A549 (cell line): ENCODE data around the gene LHX5.

ENCODE experiments used
- BHLHE40 ChIP-seq: IDR thresholded peaks from 2 replicates; pipeline ENCODE4 v1.6.1; 2012; ENCODE audit warnings: low read depth, low read length, inconsistent platforms
- CEBPB ChIP-seq, 2 experiments: fragments of >200 bp in 1 of 2; sonication (Bioruptor Twin) in 1 of 2; formaldehyde crosslinking in 1 of 2; IDR thresholded peaks; 2 replicates each; pipeline ENCODE4 v1.6.1; 2012 to 2016
- CTCF ChIP-seq: fragments of >200 bp; sonication (Bioruptor Twin); formaldehyde crosslinking; IDR thresholded peaks from 3 replicates; pipeline ENCODE4 v1.5.1; 2016
- ELK1 ChIP-seq: fragments of 150-350 bp; IDR thresholded peaks from 2 replicates; pipeline ENCODE4 v1.6.1; 2014; ENCODE audit warnings: low read depth, mild to moderate bottlenecking, low read length
- HDAC2 ChIP-seq: fragments of 200-600 bp; sonication (generic); IDR thresholded peaks from 2 replicates; pipeline ENCODE4 v1.6.1; 2016
- HMGXB4 ChIP-seq: fragments of 250-450 bp; sonication (Bioruptor Pico); IDR thresholded peaks from 2 replicates; pipeline ENCODE4 v1.5.0; 2021; ENCODE audit warnings: mild to moderate bottlenecking, moderate library complexity, borderline replicate concordance
- JUN ChIP-seq, 2 experiments: fragments of >200 bp; sonication (Bioruptor Twin); formaldehyde crosslinking; IDR thresholded peaks; 2 replicates in 1 of 2; 3 replicates in 1 of 2; pipeline ENCODE4 v1.6.1; 2016 to 2017
- MAFK ChIP-seq: fragments of 450-650 bp; IDR thresholded peaks from 2 replicates; pipeline ENCODE4 v1.6.1; 2014; ENCODE audit not compliant: partially characterized antibody
- POLR2A ChIP-seq: IDR thresholded peaks from 2 replicates; pipeline ENCODE4 v1.6.1; 2012; ENCODE audit warnings: mild to moderate bottlenecking, low read length
- POLR2AphosphoS2 ChIP-seq: conservative IDR thresholded peaks from 2 replicates; pipeline ENCODE4 v1.6.1; 2012; ENCODE audit warnings: low read length, improper control_type of control experiment, inconsistent platforms
- RCOR1 ChIP-seq: fragments of 150-350 bp; IDR thresholded peaks from 2 replicates; pipeline ENCODE4 v1.6.1; 2014; ENCODE audit warnings: antibody characterized with exemption, low read length, low read depth
- REST ChIP-seq: fragments of 200-600 bp; sonication (generic); IDR thresholded peaks from 2 replicates; pipeline ENCODE4 v1.6.1; 2016; ENCODE audit warnings: antibody characterized with exemption, mild to moderate bottlenecking, moderate library complexity
- RNF2 ChIP-seq: fragments of 200-600 bp; sonication (generic); IDR thresholded peaks from 2 replicates; pipeline ENCODE4 v1.6.1; 2016; ENCODE audit warnings: low read depth, mild to moderate bottlenecking, antibody characterized with exemption, moderate library complexity, borderline replicate concordance
- USF2 ChIP-seq: fragments of 450-650 bp; IDR thresholded peaks from 2 replicates; pipeline ENCODE4 v1.6.1; 2014; ENCODE audit warnings: antibody characterized with exemption

GRCh38 chr12:113476176-113476986, 4.7 kb upstream of the LHX5 start:
- TF ChIP-seq CTCF (no peak), REST (no peak), HDAC2 (no peak), MAFK (no peak), POLR2AphosphoS2 (no peak), BHLHE40 (no peak), USF2 (no peak), ELK1 (no peak), JUN (IDR thresholded peaks at IDR 0.05) (no peak), RNF2 (no peak), RCOR1 (no peak), HMGXB4 (no peak), CEBPB (IDR thresholded peaks at IDR 0.05) (no peak), POLR2A (no peak)
